Measurements from ENCODE around the gene IL9. TPM values are rescaled to one million over a fixed set of nuclear protein-coding genes. Genes with fewer than 3 reads are reported as not detected.
"Not testable (repeated sequence)": the region's sequence is repeated elsewhere in the genome, so short reads cannot be mapped to it uniquely, and the experiment has no call there.

IL9 gene
- total RNA-seq, 1 donor from 2014 or later = not detected

GRCh38 chr5:135869276-135869675 is 26.4 kb downstream of the IL9 start:
- no peak for DNase-seq (ENCODE audit: low spot score)

- DNase-seq (ENCODE audit: low spot score) = no peak
These were observed 27.0 kb downstream of the IL9 start for GRCh38 chr5:135868681-135869080.

- no peak for DNase-seq (ENCODE audit: low spot score)
These were observed 28.0 kb downstream of the IL9 start for GRCh38 chr5:135867599-135867998.

- DNase-seq (ENCODE audit: low spot score) = no peak
These were observed 29.6 kb downstream of the IL9 start for GRCh38 chr5:135866016-135866415.

- DNase-seq (ENCODE audit: low spot score) = no peak
These were observed 30.9 kb downstream of the IL9 start for GRCh38 chr5:135864503-135865435.

- DNase-seq (ENCODE audit: low spot score) = no peak
These were observed 32.9 kb downstream of the IL9 start for GRCh38 chr5:135862744-135863143.

GRCh38 chr5:135862086-135862485 is 33.6 kb downstream of the IL9 start:
- DNase-seq (ENCODE audit: low spot score) = no peak

GRCh38 chr5:135861641-135862040 is 34.0 kb downstream of the IL9 start:
- no peak for DNase-seq (ENCODE audit: low spot score)

- no peak for DNase-seq (ENCODE audit: low spot score)
These were observed 36.0 kb downstream of the IL9 start for GRCh38 chr5:135859641-135860040.

GRCh38 chr5:135859186-135859585 is 36.5 kb downstream of the IL9 start:
- DNase-seq (ENCODE audit: low spot score) = not testable (repeated sequence)

GRCh38 chr5:135857630-135858311 is 37.9 kb downstream of the IL9 start:
- DNase-seq (ENCODE audit: low spot score) = no peak

GRCh38 chr5:135851915-135852845 is 43.5 kb downstream of the IL9 start:
- DNase-seq (ENCODE audit: low spot score) = no peak

- DNase-seq (ENCODE audit: low spot score) = no peak
These were observed 44.3 kb downstream of the IL9 start for GRCh38 chr5:135851186-135851914.

GRCh38 chr5:135850671-135851070 is 45.0 kb downstream of the IL9 start:
- no peak for DNase-seq (ENCODE audit: low spot score)

- no peak for DNase-seq (ENCODE audit: low spot score)
These were observed 45.4 kb downstream of the IL9 start for GRCh38 chr5:135850231-135850630.

- DNase-seq (ENCODE audit: low spot score) = no peak
These were observed 47.7 kb downstream of the IL9 start for GRCh38 chr5:135847976-135848375.

- no peak for DNase-seq (ENCODE audit: low spot score)
These were observed 49.3 kb downstream of the IL9 start for GRCh38 chr5:135846311-135846710.

GRCh38 chr5:135843571-135844337 is 51.9 kb downstream of the IL9 start:
- DNase-seq (ENCODE audit: low spot score) = no peak

GRCh38 chr5:135842737-135843136 is 52.9 kb downstream of the IL9 start:
- peak; percentile 18 for DNase-seq (ENCODE audit: low spot score)
